PFSK-1 (cell line): Measurements from ENCODE around the gene VPS37C.

ENCODE experiments used
- FOXP2 ChIP-seq: optimal IDR thresholded peaks from 2 replicates; pipeline ENCODE3; 2011; ENCODE audit warnings: borderline replicate concordance, control low read depth, inconsistent platforms; ENCODE audit not compliant: insufficient read depth; ENCODE audit errors: extremely low read length, extremely low read depth
- POLR2AphosphoS5 ChIP-seq: IDR thresholded peaks from 2 replicates; pipeline ENCODE4 v1.6.1; 2012; ENCODE audit warnings: low read depth, mild to moderate bottlenecking, control low read depth, low read length, moderate library complexity
- SIN3A ChIP-seq: IDR thresholded peaks from 2 replicates; pipeline ENCODE4 v1.6.1; 2012; ENCODE audit warnings: mild to moderate bottlenecking, low read length, moderate library complexity, borderline replicate concordance; ENCODE audit not compliant: insufficient read depth
- TAF1 ChIP-seq: IDR thresholded peaks from 2 replicates; pipeline ENCODE4 v1.6.1; 2012; ENCODE audit warnings: low read length, control low read depth, borderline replicate concordance; ENCODE audit not compliant: insufficient read depth
- TF ChIP-seq, protein P1 (sequence below), 2 experiments: IDR thresholded peaks; 2 replicates each; pipeline versions ENCODE4 v1.6.1 to v1.8.0; 2011 to 2012; ENCODE audit warnings: low read depth in 2 of 2, low read length in 2 of 2, control low read depth in 1 of 2, inconsistent platforms in 1 of 2, mild to moderate bottlenecking in 1 of 2, moderate library complexity in 1 of 2; ENCODE audit not compliant: insufficient read depth in 1 of 2

VPS37C gene

DNA sequence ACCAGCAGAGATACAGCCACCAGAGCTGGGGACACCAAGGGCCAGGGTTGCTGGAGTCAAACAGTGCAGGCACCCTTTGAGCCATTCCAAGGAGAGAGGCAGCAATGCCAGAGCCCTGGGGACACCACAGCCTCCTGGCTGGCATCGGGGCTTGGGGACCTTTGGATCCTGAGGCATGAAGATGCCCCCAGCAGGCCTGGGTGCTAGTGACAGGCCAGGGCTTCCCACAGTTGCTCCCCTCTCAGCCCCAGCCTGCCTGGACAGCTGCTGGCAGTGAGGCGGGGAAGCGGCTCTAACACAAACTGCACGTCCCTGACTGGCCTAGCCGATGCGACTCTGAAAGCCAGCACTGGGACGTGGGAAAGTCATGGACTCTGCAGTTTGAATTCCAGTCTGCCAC is 56.3 kb downstream of the VPS37C start:
- TF ChIP-seq SIN3A (no peak), FOXP2 (no peak), TAF1 (no peak), POLR2AphosphoS5 (no peak)
- TF ChIP-seq, protein P1, sequence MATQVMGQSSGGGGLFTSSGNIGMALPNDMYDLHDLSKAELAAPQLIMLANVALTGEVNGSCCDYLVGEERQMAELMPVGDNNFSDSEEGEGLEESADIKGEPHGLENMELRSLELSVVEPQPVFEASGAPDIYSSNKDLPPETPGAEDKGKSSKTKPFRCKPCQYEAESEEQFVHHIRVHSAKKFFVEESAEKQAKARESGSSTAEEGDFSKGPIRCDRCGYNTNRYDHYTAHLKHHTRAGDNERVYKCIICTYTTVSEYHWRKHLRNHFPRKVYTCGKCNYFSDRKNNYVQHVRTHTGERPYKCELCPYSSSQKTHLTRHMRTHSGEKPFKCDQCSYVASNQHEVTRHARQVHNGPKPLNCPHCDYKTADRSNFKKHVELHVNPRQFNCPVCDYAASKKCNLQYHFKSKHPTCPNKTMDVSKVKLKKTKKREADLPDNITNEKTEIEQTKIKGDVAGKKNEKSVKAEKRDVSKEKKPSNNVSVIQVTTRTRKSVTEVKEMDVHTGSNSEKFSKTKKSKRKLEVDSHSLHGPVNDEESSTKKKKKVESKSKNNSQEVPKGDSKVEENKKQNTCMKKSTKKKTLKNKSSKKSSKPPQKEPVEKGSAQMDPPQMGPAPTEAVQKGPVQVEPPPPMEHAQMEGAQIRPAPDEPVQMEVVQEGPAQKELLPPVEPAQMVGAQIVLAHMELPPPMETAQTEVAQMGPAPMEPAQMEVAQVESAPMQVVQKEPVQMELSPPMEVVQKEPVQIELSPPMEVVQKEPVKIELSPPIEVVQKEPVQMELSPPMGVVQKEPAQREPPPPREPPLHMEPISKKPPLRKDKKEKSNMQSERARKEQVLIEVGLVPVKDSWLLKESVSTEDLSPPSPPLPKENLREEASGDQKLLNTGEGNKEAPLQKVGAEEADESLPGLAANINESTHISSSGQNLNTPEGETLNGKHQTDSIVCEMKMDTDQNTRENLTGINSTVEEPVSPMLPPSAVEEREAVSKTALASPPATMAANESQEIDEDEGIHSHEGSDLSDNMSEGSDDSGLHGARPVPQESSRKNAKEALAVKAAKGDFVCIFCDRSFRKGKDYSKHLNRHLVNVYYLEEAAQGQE (IDR thresholded peaks at IDR 0.05; ENCODE audit: insufficient read depth in 1 of 2, low read depth in 2 of 2, low read length in 2 of 2) = no peak

DNA sequence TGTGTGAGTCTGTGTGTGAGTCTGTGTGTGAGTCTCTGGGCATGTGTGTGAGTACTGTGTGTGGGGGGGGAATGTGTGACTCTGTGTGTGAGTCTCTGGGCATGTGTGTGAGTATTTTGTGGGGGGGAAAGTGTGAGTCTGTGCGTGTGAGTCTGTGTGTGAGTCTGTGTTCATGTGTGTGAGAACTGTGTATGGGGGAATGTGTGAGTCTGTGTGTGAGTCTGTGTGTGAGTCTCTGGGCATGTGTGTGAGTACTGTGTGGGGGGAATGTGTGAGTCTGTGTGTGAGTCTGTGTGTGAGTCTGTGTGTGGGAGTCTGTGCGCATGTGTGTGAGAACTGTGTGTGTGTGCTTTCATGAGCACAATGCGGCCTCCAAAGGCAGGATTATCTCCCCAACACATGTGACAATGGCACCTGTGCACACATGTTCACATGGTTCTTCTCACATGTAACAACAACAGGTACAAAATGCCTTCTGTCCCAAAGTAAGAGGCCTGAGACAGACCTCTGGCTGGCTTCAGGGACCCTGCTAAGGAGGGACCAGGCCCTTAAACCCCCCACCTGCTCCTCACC is 57.3 kb downstream of the VPS37C start:
- TF ChIP-seq, protein P1 (IDR thresholded peaks at IDR 0.05; ENCODE audit: insufficient read depth in 1 of 2, low read depth in 2 of 2, low read length in 2 of 2) = no peak
- no peak for TF ChIP-seq POLR2AphosphoS5
- no peak for TF ChIP-seq FOXP2
- no peak for TF ChIP-seq SIN3A
- no peak for TF ChIP-seq TAF1

DNA sequence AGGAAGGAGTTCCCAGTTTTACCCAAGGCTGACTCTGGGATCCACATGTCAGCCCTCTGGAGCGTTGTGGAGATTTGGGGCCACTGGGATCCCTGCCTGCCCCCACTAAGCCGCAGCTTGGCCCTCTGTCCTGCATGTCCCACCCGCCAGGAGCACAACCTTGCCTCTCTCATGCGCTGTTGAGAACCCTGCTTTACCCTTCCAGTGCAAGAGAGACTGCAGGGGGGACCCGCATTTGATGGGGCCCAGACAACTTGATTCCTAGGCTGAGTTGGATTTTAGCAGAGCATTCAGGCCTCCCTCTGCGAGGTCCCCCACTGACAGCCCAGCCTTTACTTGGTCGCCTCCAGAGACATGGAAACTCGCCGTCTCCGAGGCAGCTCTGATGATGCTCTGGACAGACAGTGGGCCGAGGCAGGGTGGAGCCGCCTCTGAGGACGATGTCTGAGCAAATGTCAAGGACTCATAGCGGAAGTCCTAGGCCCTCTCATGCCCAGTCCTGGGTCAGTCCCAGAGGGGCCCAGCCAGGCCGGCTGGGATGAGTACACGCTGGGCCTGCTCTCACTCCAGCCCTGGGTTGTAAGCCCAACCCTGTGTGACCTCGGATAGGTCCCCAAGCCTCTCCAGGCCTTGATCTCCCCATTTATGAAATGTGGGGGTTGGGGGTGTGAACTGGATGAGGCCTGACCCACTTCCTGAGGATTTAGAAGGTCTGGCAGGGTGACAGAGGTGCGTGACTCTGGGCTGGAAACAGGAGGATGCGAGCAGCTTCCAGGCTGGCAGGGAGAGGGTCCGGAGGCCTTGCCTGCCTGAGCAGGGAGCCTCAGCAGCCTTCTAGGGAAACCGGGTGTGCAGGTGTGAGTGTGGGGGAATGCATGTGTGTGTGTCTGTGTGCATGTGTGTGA is 58.3 kb downstream of the VPS37C start:
- no peak for TF ChIP-seq SIN3A
- TF ChIP-seq POLR2AphosphoS5 = no peak
- TF ChIP-seq, protein P1 (IDR thresholded peaks at IDR 0.05; ENCODE audit: insufficient read depth in 1 of 2, low read depth in 2 of 2, low read length in 2 of 2) = no peak
- TF ChIP-seq TAF1 = no peak
- TF ChIP-seq FOXP2 = no peak

DNA sequence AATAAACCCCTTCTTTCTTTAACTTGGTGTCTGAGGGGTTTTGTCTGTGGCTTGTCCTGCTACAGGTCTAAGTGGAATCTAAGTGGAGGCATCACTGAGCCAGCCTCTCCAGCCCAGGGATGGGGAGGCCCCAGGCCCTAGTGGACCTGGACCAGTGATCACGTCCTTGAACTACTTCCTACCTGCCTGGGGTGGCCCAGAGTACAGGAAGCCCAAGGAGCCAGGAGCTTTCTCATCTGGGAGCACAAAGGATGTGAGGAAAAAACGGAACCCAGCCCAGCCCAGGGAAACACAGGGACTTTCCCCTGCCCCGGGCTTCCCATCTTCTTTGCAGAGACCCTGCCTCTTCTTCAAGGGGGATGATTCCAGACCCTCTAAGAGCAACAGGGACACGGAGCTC is 62.4 kb downstream of the VPS37C start:
- TF ChIP-seq TAF1 = no peak
- TF ChIP-seq, protein P1 (IDR thresholded peaks at IDR 0.05; ENCODE audit: insufficient read depth in 1 of 2, low read depth in 2 of 2, low read length in 2 of 2) = no peak
- TF ChIP-seq POLR2AphosphoS5 = no peak
- TF ChIP-seq SIN3A = no peak
- TF ChIP-seq FOXP2 = no peak
